GM21423 (cell line): ENCODE results near the gene KCTD15.

Experiments used
- ATAC-seq: cut with Tn5 transposase; IDR thresholded peaks from one replicate; pipeline ENCODE4 v1.9.1; 2021; ENCODE audit warnings: mild to moderate bottlenecking, moderate library complexity; ENCODE audit not compliant: unreplicated experiment

Gene KCTD15, protein sequence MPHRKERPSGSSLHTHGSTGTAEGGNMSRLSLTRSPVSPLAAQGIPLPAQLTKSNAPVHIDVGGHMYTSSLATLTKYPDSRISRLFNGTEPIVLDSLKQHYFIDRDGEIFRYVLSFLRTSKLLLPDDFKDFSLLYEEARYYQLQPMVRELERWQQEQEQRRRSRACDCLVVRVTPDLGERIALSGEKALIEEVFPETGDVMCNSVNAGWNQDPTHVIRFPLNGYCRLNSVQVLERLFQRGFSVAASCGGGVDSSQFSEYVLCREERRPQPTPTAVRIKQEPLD

DNA sequence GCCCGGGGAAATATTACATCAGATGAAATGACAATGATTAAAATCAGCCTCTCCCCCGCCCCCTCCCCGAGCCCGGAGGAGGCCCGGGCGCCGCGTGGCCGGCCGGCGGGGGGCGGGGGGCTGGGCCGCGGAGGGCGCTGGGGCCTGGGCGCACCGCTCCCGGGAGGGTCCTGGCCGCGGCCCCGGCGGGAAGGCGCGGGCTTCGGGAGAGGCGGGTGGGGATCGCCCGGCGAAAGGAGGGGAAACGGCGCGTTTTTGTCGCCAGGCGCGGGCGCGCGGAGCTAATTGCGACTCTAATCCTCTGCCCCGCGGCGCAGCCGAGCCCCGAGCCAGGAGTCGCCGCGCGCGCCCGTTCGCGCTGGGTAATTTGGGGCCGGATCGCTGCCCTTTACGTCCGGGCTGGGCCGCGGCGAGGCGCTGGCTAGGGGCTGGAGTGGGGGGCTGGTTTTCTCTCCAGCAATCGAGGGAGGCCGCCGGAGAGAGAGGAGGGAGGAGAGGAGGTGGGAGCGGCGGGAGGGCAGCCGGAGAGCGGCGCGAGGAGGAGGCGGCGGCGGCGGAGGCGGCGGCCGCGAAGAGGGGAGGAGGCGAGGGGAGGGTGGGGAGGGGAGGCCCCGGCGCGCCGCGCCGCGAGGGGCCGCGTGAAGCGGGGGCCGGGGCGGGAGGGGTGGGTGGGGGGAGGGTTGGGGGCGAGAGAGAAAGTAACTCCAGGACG, at the start of gene KCTD15:
TSS of gene KCTD15 (plus strand) at position 707 of the 712 bp plus-strand sequence. CDS start 3,585 bp downstream, outside the sequence.
- no peak for ATAC-seq

- ATAC-seq = no peak
Observed at GRCh38 chr19:33747273-33747672, 49.4 kb upstream of the KCTD15 start.

- no peak for ATAC-seq
Observed at GRCh38 chr19:33748231-33748630, 48.4 kb upstream of the KCTD15 start.

DNA sequence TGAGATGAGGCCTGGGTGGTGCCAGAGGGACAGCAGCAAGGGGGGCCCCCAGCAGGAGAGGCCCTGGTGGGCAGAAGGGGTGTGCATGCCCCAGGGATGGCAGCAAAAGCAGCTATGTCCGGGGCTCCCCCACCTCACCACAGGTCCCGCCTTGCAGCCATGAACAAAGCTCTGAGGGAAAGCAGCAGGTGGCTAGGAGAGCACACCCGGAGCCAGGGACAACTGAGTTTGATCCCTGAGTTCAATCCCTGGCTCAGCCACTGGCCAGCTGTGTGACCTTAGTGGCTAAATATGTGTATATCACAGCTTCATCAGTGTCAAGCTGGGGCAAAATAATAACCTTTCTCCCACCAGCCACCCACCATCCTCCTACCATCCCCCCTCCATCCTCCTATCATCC, 47.7 kb upstream of the KCTD15 start:
- no peak for ATAC-seq

DNA sequence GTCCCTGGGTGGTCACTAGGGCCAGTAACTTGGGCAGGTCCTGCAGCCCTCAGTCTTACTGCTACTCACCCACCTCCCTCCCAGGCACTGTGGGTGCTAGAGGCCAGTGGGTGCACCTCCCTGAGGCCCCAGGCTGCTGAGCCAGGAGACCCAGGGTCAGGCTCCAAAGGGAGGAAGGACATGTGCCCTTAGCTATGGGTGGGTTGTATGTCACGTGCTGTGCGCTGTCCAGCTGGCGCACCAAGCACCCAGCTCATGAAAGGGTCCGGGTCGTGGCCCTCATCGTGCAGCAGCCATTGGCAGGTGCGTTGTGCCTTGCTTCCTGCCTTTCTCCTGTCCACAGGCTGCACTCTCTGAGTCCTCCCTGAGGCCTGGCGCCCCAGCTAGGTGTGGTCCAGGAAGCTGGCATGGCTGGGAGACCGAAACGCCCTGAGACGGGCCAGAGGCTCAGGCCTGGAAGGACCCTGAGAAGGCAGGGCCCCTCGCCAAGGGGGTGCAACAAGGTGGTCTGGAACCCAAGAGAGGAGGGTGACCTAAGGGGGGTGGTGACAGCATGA, 47.0 kb upstream of the KCTD15 start:
- ATAC-seq = no peak

GRCh38 chr19:33750587-33751435, 45.9 kb upstream of the KCTD15 start:
- ATAC-seq = no peak

- ATAC-seq = no peak
Observed at GRCh38 chr19:33751436-33751770, 45.3 kb upstream of the KCTD15 start.

DNA sequence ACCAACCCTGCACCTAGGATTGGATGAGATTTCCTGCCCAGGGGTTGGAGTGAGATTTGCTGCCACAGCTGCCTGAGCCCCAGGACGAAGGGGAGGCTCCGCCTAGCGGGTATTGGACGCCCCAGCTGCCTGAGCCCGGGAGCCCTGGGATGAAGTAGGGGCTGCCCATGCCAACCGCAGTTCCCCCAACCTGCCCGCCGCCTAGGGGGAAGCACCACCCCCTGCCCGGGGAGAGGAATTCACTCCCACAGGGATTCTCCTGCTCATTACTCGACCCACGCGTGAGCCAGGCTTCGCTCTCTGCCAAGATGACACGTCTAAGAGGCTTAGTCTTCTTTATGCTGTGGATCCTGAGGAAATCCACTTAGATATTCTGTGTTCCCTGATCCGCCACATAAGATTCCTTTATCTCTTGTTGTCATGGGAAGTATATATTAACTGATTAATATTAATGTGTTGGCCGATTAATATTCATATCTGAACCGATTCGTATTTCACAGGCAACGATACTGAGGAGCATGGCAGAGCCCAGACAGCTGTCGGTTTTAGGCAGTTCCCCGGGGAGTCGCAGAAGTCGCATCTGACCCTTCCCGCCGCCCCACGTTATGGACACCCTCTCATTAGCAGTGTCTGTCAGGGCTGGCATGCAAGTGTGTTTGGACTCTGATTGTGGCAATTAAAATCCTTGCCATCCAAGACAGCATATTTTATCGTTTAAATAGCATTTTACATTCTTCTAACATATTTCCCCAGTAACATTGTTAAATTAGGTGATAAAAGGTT, 44.5 kb upstream of the KCTD15 start:
- no peak for ATAC-seq

DNA sequence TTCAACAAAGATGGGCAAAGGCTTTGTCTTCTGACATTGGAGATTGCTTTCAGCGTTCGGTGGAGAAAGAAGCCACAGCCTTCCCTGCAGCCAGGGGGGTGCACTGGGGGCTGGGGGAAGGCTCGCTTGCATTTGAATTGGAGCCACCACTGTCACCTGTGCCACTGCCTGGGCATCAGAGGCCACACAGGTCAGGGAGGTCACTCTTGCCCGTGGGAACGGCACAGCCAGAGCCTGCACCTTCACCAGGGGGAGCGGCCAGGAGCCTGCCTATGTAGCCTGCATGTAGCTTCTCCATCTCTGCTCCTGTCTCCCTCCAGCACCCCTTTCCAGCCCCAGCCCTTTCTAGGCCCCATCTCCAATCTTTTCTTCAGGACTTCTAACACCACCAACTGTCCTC, 43.7 kb upstream of the KCTD15 start:
- no peak for ATAC-seq

DNA sequence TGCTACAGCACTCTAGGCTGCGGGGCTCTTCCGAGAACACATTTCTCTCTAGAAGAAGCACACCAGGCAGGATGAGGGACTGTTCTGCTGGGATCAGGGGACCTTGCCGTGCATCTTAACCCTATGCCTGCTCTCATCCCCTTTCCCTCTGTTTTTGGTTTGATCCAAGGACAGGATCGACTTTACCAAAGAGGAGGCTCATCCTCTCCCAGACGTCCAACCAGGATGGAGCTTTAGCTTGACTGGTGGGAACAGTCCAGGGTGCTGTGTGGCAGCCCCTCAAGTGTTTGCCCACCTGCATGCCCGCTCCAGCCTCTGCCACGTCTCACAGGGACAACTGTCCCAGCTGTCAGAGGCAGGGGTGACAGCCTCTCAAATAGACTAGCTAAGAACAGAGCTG, 42.3 kb upstream of the KCTD15 start:
- no peak for ATAC-seq

DNA sequence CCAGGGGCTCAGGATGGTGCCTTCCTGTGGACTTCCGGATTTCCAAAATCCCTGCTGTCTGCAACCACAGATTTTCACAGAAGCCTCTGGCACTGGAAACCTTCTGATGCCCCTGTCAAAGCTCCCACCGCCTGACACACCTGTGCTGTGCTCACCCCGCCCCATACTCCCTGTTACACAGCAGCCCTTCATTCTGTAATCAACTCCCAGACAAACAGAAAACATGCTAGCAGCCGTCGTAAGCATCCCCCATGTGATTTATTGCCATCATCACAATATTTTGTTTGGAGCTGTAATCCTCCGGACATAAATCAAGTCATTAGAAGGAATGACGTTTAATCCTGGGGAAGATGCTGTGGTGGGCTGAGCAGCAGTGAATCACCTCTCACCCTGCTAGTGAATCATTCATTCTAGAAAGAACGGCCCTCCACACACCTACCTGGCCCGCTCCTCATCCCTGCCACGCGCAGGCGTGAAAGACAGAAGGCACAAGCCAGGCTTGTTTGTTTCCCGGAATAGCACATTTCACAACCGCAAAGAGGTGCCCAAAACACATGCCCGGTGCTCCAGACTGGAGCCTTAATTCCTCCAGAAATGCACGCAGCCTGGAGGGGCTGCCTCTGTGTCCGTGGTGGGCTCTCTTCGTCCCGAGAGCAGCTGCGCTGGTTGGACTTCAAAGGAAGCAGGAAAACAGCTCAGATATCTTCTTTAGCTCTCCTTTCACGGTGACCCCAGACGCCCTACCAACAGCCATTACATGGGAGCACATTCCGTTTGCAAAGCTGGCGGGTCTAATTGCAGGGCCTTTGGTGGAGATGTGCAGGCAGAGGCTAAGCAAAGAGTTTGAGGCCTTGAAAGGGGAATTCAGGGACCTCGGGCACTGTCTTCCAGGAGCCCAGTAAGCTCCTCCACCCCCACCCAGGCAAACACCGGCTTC, 41.3 kb upstream of the KCTD15 start:
- ATAC-seq = no peak

DNA sequence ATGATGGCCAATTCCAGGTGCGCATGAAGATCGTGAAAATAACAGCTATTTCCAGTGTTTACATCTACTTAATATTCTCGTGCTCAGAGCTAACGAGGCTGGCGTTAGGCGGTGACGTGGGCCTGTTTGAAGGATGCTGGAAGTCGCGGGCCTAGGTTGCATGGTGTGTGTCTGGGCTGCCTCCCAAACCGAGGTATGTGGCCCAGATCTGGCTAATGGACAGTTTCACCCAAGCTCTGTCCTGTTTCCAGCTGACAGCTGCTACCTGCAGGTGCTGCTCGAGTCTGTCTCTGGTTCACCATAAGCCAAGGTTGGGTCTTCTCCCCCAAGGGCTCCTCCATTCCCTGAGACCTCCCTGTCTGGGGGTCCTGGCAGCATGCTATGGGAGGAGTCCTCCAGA, 40.5 kb upstream of the KCTD15 start:
- ATAC-seq = no peak

DNA sequence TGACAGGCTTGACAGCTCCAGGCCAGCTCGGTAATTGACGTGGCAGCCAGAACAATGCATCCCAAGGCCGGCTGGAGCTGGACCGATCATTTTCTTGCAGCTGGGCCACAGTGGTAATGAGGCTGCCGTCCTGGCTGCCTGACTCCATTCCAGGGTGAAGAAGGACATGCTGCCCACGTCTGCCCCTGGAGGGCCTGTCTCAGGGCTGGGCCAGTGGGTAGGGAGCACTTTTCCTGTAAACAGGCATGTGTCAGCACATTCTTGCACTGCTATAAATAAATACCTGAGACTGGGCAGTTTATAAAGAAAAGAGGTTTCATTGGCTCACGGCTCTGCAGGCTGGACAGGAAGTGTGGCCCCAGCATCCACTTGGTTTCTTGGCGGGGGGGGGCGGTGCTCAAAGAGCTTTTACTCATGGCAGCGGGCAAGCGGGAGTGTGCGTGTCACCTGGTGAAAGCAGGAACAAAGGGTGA, 38.1 kb upstream of the KCTD15 start:
- ATAC-seq = no peak

GRCh38 chr19:33759356-33759755, 37.3 kb upstream of the KCTD15 start:
- no peak for ATAC-seq

GRCh38 chr19:33763633-33764371, 32.9 kb upstream of the KCTD15 start:
- ATAC-seq = no peak

GRCh38 chr19:33766623-33767022, 30.0 kb upstream of the KCTD15 start:
- ATAC-seq = no peak

DNA sequence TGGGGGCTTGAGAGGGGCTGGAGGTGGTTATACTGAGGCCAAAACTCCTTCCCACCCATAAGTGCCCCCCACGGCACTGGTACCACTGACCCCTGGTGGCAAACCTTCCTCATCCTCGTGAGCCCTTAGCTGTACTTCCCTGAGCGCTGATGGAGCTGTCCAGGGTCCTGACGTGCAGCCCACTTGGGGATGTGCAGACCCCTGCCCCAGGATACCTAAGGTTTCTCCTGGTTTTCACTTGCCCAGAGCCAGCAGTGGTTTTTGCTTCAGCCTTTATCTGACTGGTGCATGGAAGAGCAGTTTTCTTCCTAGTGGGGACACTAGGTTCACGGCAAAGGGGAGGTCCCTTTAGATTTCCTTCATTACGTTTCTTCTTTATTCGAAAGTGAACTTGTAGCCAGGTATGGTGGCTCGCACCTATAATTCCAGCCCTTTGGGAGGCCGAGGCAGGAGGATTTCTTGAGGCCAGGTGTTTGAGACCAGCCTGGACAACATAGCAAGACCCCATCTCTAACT, 28.7 kb upstream of the KCTD15 start:
- ATAC-seq = no peak

GRCh38 chr19:33769208-33769607, 27.5 kb upstream of the KCTD15 start:
- no peak for ATAC-seq

- ATAC-seq = no peak
Observed at GRCh38 chr19:33770107-33770506, 26.6 kb upstream of the KCTD15 start.
